Upper lobe of left lung (tissue), 4 donors: ENCODE measurements around the gene EML4.

ENCODE experiments used
- CTCF ChIP-seq, 6 experiments: fragments of 450-650 bp in 4 of 6; fragments of 200-600 bp in 2 of 6; sonication (generic) in 2 of 6; IDR thresholded peaks; one replicate each; pipeline ENCODE4 v1.5.1; 2016 to 2019; ENCODE audit warnings: antibody characterized with exemption in 6 of 6
- EP300 ChIP-seq, 4 donors: sonication (generic); formaldehyde crosslinking; IDR thresholded peaks; one replicate each; pipeline ENCODE4 v1.5.1; 2017; ENCODE audit warnings: antibody characterized with exemption in 4 of 4, control low read depth in 2 of 4
- POLR2A ChIP-seq, 4 donors: fragments of 450-650 bp; IDR thresholded peaks; one replicate each; pipeline ENCODE4 v1.5.1; 2016 to 2017; ENCODE audit warnings: antibody characterized with exemption in 4 of 4, mild to moderate bottlenecking in 2 of 4

- no peak for TF ChIP-seq POLR2A (IDR thresholded peaks at IDR 0.05)
- no peak for TF ChIP-seq CTCF (IDR thresholded peaks at IDR 0.05)
- no peak for TF ChIP-seq EP300 (IDR thresholded peaks at IDR 0.05)
Observed at GRCh38 chr2:42239811-42240210, 70.7 kb downstream of the EML4 start.
